GM18909 (cell line): ENCODE results near the gene APOA5.
"Not testable (repeated sequence)": the region's sequence is repeated elsewhere in the genome, so short reads cannot be mapped to it uniquely, and the experiment has no call there.

ENCODE experiments used
- ATAC-seq: cut with Tn5 transposase; IDR thresholded peaks from one replicate; pipeline ENCODE4 v1.9.1; 2021; ENCODE audit warnings: mild to moderate bottlenecking; ENCODE audit not compliant: unreplicated experiment, poor library complexity

Gene APOA5

DNA sequence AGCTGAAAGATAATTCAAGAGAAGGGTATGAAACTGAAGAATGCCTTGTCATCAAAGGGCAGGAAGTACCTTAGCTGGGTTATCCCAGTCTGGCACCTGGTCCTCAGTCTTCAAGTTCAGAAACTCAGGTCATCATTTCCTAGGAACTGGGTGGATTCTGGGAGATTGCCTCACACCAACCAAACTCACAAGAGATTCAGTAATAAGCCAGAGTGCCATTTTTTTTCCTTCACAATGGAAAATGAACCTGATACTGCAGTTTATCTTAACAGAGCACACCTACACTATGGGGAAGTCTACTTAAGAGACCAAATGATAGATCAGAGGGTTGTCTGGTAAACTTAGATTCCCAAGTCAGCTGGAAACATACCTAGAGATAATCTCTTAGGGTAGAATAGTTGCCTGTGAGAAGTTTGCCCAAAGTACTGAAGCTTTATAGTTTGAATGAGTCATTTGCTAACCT lies 15.1 kb downstream of the APOA5 start:
- ATAC-seq: no peak

DNA sequence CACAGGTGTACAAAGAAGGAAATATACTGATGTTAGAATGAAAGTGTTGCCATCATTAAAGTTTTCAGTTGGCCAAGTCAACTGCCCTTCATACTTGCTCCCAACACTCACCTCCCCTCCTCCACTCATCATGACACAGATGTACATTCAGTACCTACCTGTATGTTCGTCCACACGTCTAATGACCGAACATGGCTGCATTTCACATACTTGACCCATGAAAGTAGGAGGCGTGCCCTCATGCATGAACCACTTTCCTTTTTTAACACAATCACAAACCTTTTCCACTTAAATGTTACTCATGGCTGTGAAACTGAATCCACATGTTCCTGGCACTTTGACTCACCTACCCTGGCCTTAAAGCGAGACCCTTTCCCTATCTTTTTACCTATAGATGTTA lies 15.7 kb downstream of the APOA5 start:
- no peak for ATAC-seq

DNA sequence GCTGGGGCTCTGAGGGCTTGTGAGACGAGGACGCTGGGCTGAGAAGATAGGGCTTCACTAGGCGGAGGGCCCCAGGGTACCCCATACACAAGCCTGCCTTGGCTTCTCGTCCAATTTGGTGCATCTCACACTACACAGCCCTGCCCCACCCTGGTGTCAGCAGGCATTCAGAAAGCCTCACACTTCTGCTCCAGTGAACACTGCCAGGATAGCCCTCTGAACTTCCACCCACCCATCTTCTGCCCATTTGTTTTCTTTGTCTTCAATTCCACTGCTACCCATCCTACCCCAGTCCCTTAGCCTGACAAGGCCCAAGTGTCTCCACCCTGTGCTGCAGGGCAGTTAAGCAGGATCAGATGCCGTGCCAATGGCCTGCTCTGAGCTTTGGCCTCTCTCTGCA lies 17.0 kb downstream of the APOA5 start:
- ATAC-seq: no peak

DNA sequence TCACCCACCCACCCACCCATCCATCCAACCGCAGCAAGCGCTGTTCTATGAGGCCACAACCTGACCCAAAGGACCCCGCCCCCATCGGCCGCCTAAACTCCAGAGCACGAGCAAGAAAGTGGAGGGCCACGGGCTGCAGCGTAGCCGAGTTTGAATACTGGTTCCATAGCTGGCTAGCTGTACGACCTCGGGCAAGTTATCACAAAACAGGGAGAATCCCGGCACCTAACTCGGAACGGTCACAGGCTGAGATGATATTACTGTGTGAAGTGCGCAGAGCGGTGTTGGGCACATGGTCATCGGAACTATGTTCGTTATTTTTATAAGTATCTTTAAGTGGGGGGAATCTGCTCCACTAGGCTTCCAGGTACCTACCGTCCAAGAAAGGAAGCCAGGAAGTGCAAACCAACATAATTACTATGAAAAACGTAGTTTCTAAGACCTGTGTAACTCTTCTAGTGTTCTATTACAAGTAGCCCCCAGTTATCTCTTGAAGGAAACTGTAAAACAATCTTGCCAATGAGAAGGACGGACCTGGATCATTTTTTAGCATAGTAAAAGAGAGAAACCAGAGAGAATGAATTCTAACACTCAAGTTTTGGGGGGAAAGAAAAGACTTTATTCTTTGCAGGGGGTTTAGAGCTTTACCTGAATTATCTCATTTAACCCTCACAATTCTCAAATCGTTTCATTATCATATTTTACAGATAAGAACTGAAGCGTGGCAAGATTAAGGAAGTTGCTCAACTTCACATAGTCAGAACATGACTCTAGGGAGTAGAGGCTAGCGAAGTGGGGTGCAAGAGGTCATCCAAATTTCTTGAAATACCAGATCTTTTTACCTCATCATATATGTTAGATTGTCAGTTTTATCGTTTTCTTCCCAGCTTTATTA lies 18.2 kb downstream of the APOA5 start:
- ATAC-seq: peak; percentile 40

DNA sequence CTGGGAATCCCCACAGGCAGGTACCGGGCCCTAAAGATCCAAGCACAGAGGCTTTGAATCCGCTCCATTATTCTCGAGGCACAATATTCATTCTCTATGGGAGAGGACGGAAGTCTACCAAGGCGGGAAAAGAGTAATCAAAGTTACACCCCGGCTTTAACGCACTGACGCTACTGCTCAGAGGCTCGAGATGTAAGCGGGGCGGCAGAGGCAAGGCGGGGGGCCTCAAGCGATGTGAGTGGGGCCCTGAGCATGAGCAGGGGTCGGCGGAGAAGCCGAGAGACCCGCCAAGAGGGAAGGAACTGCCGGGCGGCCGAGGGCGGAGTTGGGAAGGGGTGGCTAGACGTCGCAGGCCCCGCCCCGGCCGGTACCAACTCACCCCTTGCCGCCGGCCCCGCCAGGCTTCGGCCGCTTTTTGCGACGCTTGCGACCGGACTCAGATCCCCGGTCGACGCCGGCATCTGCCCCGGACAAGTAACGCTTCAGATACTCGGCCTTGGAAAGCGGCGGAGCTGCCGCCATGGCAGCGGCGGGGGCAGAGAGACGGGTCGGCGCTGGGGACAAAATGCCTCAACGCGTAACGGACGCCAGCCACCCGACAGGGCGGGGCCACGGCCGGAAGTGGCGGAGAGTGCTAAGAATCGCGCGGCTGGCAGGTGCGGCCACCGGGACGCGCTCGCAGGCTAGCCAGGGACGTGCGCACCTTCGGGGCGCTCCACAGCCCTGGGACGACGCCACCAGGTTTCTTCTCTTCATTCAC lies 19.1 kb downstream of the APOA5 start, which contains the start of gene BUD13:
TSS of gene BUD13 (minus strand) at position 545 of the 760 bp plus-strand sequence. CDS start at position 522, 23 bp downstream.
- ATAC-seq: peak; percentile 87

DNA sequence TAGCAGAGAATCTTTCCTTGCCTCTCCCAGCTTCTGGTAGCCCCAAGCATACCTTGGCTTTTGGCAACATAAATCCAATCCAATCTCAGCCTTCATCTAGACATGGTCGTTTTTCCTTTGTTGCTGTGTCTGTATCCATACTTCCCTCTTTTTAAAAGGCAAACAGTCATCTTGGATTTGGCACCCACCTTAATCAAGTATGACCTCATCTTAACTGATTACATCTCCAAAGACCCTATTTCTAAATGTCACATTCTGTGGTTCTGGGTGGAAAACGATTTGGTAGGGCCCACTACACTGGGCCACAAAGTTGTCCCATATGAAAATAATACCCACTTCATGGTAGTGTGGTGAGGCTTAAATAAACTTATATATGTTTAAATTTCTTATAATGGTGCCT lies 19.7 kb downstream of the APOA5 start:
- no peak for ATAC-seq

DNA sequence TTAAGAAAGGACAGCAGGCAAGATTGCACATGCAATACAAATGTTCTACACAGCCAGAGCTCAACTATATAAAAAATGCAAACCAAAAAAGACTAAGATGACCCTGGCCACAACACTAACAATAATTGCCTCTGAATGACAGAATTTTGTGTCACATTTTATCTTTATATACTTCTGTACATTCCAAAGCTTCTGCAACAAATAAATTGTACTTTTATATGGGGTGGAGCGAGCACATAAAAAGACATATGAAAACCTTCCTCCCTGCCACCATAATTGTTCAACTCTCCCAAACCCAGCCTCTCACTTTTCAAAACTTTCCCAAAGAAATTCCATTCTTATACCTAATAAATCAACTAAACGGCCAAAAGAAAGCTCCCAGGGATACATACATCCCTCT lies 29.5 kb downstream of the APOA5 start:
- no peak for ATAC-seq

DNA sequence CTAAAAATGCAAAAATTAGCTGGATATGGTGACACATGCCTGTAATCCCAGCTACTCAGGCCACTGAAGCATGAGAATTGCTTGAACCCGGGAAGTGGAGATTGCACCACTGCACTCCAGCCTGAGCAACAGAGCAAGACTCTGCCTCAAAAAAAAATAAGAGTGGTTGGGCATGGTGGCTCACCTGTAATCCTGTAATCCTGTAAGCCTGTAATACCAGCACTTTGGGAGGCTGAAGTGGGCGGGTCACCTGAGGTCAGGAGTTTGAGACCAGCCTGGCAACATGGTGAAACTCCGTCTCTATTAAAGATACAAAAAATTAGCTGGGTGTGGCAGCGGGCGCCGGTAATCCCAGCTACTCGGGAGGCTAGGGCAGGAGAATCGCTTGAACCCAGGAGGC lies 35.6 kb downstream of the APOA5 start:
- ATAC-seq: not testable (repeated sequence)

DNA sequence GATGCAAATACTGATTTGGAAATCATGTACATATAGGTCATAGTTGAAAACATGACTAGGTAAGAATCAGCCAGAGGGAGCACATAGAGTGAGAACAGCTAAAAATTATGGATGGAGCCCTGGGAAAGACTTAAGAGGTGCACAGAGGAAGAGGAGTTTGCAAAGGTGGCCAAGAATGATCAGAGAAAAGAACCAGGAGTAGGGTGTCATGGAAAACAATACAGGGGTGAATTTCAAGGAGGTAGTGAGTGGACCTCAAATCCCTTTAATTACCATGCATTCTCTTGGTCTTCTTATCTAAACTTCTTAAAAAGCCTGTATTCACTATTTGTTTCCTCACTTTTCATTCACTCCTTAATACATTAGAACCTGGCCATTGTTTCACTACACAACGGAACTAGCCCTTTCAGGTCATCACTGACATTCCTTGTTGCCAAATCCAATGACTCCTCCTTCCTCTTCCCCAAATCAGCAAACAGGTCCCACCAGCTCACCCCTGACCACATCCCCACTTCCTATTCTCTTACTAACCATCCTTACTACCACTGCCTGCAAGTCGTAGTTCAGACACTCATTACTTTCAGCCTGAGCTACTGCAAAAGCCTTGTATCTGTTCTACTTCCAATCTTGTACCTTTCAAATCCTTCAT lies 41.5 kb downstream of the APOA5 start:
- ATAC-seq: no peak

DNA sequence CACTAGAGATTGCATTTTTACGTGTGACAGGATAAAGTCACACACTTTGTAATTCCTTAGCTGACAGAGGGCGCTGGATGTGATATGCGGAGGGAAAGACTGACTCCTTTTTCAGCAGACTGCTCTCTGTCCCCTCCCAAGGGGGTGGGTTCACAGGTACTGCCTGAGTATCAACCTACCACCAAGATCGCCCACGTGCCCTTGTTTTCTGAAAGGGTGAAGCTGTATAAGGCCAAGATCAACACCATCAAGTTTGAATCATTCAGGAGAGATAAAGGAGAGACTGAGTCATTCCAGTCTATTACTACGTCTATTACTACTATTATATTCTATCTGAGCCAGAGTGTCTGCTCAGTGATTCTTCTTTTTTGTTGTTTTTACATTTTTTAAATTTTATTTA lies 49.6 kb downstream of the APOA5 start:
- ATAC-seq: no peak

DNA sequence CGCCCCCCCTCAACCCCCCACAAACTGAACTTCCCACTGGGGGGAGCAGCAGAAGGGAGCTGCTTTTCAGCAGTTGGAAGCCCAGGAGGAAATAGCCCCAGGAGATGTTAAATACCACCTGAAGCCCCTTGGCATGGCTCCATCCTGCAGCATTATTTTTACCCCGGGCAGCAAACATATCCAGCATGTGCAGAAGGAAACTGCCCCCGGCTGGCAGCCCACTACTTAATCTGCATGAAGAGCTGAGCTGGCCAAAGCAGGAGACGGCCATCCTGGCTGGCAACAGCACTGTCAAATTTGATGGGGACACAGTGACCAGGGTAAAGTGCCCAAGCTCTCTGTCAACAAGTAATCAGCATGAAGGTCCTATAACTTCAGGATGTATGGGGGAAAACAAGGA lies 50.9 kb downstream of the APOA5 start:
- ATAC-seq: no peak
